Cardiac fibroblast (primary cell): ENCODE measurements around the gene PANX3.

Experiments
- DNase-seq, 2 donors: peaks; one replicate each; pipeline versions ENCODE4 v3.0.0 to v3.0.0-alpha.2; 2010; ENCODE audit warnings: low read depth in 2 of 2
- H3K4me3 ChIP-seq, 2 donors: replicated peaks in 1 of 2; 1 replicate in 1 of 2; 2 replicates in 1 of 2; pipeline ENCODE4 v1.5.1; 2011; ENCODE audit warnings: low read depth in 2 of 2, low read length in 2 of 2, mild to moderate bottlenecking in 2 of 2, moderate library complexity in 1 of 2
- TF ChIP-seq, protein P1 (sequence below): IDR thresholded peaks from one replicate; pipeline ENCODE4 v1.5.1; 2011; ENCODE audit warnings: low read depth, mild to moderate bottlenecking, low read length, inconsistent platforms

The PANX3 gene

DNA sequence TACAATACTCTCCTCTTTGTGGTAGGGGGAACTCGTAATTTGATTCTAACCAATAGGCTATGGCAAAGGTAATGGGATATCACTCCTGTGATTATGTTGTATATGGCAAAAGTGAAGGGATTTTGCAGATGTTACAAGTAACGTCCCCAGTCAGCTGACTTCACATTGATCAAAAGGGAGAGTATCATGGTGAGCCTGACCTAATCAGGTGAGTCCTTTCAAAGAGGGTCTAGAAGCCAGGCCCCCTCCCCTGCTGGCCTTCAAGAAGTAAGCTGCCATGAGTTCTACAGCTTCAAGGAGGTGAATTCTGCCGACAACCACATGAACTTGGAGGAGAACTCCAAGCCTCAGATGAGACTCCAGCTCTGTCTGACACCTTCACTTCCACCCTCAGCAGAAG lies 31.4 kb downstream of the PANX3 start:
- no peak overlapping the region for H3K4me3 ChIP-seq
- TF ChIP-seq, protein P1, sequence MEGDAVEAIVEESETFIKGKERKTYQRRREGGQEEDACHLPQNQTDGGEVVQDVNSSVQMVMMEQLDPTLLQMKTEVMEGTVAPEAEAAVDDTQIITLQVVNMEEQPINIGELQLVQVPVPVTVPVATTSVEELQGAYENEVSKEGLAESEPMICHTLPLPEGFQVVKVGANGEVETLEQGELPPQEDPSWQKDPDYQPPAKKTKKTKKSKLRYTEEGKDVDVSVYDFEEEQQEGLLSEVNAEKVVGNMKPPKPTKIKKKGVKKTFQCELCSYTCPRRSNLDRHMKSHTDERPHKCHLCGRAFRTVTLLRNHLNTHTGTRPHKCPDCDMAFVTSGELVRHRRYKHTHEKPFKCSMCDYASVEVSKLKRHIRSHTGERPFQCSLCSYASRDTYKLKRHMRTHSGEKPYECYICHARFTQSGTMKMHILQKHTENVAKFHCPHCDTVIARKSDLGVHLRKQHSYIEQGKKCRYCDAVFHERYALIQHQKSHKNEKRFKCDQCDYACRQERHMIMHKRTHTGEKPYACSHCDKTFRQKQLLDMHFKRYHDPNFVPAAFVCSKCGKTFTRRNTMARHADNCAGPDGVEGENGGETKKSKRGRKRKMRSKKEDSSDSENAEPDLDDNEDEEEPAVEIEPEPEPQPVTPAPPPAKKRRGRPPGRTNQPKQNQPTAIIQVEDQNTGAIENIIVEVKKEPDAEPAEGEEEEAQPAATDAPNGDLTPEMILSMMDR = no peak
- no peak for DNase-seq

GRCh38 chr11:124643042-124643604 lies 31.9 kb downstream of the PANX3 start:
- no peak overlapping the region for H3K4me3 ChIP-seq
- DNase-seq = no peak
- TF ChIP-seq, protein P1 = no peak

GRCh38 chr11:124643605-124644425 lies 32.6 kb downstream of the PANX3 start:
- TF ChIP-seq, protein P1 = no peak
- peak; percentile 87 to 96 for DNase-seq
- H3K4me3 ChIP-seq = no peak overlapping the region

DNA sequence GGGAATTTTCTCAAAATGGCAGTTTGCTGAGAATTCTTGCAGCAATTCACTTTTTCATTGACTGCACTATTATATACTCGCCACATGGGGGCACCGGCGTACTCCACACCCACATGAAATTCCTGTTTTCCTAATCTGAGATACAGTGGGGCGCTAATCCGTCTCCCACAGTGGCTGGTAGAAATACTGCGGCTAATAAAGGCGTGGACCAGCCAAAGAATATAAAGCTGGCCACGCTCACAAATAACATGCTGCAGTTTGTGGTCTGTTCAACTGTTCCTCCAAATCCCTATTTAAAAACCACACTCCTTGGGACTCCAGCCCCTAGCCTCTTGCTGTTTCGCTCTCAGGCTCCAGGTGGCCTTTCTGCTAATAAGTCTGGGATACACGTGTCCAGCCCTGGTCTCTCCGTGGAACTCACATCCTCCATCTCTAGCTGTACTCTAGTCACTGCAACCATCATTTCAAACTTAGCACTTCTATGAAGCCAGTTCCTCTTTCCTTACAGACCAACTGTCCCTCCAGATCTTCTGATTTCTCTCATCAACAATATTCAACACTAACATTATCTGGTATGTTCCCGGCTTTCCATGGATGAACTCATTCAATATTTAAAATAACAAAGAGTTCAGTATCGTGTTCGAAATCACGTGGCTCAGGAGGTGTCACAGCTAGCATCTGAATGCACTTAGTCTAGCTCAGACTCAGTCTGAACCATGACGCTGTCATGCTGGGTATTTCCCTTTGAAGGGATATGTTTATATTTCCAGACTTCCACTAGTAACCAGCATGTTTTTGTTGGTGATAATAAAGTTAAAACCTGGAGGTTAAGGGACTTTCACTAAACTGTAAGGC lies 33.4 kb downstream of the PANX3 start:
- peak; percentile 84 to 89 for DNase-seq
- H3K4me3 ChIP-seq = peak overlapping the region in 1 of 2 donors; percentile 32
- TF ChIP-seq, protein P1 = peak; percentile 69

DNA sequence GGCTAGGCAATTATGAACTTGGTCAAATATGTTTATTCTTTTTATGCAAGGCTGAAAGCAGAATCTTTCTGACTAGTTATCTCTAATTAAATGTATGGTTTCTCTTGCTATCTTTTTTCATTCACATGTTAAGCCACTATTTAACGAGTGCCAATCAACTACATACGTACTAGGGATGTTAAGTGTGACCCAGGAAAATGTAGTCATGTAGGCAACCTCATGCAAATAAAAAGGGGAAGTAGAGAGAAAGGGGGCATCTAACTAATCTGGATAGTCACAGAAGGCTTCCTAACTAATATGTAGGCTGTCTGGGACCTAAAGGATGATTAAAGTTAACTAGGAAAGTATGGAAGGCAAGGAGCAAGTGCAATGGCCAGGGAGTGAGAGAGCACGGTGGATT lies 34.9 kb downstream of the PANX3 start:
- H3K4me3 ChIP-seq = no peak overlapping the region
- TF ChIP-seq, protein P1 = no peak
- no peak for DNase-seq

DNA sequence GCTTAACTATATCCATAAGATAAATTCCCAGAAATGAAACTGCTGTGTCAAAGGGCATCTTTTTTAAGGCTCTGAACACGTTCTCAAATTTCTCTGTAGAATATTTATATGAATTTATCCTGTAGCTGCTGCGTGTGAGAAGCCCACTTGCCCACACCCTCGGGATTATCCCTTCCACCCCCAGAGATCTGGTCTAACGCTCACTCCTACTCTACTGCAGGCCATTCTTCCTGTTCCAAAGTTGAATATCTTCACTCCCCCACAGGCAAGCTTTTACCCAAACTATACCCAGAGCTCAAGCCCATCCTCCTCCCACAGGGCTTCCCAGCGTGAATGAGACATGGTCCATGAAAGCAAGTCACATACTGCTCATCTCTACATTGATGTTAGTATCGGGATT lies 37.4 kb downstream of the PANX3 start:
- no peak overlapping the region for H3K4me3 ChIP-seq
- TF ChIP-seq, protein P1 = no peak
- DNase-seq = no peak
